H1 (cell line): ENCODE results near the gene TNFSF4. TPM values are rescaled to one million over a fixed set of nuclear protein-coding genes. Genes with fewer than 3 reads are reported as not detected.

Experiments
- CTCF ChIA-PET: fragments of 300-600 bp; sonication (Branson Sonifier 250); formaldehyde crosslinking; loops from one replicate; lab custom pipeline; 2021; ENCODE audit not compliant: partially characterized antibody; lab: Charles Lee
- POLR2A ChIA-PET: fragments of 300-600 bp; sonication (Branson Sonifier 250); formaldehyde crosslinking; loops from one replicate; lab custom pipeline; 2021; ENCODE audit warnings: inconsistent platforms; ENCODE audit not compliant: partially characterized antibody; lab: Charles Lee
- DNase-seq, 2 experiments: peaks; one replicate each; pipeline versions ENCODE4 v3.0.0 to v3.0.0-alpha.2; 2010 to 2022; ENCODE audit warnings: low spot score in 2 of 2, low read depth in 1 of 2, mixed read lengths in 1 of 2
- FAIRE-seq: peaks from 2 replicates; lab custom pipeline; 2011; peaks lifted over from hg19 to GRCh38; lab: Jason Lieb, UNC
- H2AFZ ChIP-seq: 2 replicates; pipeline ENCODE4 v1.8.1; 2012; ENCODE audit warnings: low read length, inconsistent platforms
- H2AK5ac ChIP-seq: 2 replicates; pipeline ENCODE4 v1.6.1; 2013; ENCODE audit warnings: low read depth, low read length
- H2BK120ac ChIP-seq: replicated peaks from 2 replicates; pipeline ENCODE3; 2013; ENCODE audit warnings: low read depth, low read length, inconsistent platforms
- H2BK12ac ChIP-seq: 2 replicates; pipeline ENCODE4 v1.6.1; 2013; ENCODE audit warnings: low read depth, low read length
- H2BK15ac ChIP-seq: 2 replicates; pipeline ENCODE4 v1.6.1; 2013; ENCODE audit warnings: low read length
- H2BK20ac ChIP-seq: 2 replicates; pipeline ENCODE4 v1.6.1; 2013; ENCODE audit warnings: low read length
- H2BK5ac ChIP-seq: 2 replicates; pipeline ENCODE4 v1.6.1; 2013; ENCODE audit warnings: low read depth, low read length
- H3K14ac ChIP-seq: 2 replicates; pipeline ENCODE4 v1.6.1; 2013; ENCODE audit warnings: inconsistent platforms; ENCODE audit not compliant: insufficient read length
- H3K18ac ChIP-seq: 2 replicates; pipeline ENCODE4 v1.6.1; 2013; ENCODE audit warnings: low read length; ENCODE audit errors: extremely low read depth
- H3K23ac ChIP-seq: 2 replicates; pipeline ENCODE4 v1.6.1; 2013; ENCODE audit warnings: inconsistent platforms; ENCODE audit not compliant: insufficient read length
- H3K23me2 ChIP-seq: 2 replicates; pipeline ENCODE4 v1.6.1; 2013; ENCODE audit warnings: low read depth, low read length
- H3K27ac ChIP-seq: 2 replicates; pipeline ENCODE4 v1.6.1; 2011; ENCODE audit warnings: low read depth, low read length, inconsistent platforms
- H3K27me3 ChIP-seq, 4 experiments: replicated peaks in 1 of 4; 1 replicate in 1 of 4; 2 replicates in 3 of 4; pipeline versions ENCODE4 v1.6.1 to v1.8.1; 2011 to 2013; ENCODE audit warnings: low read length in 3 of 4, mild to moderate bottlenecking in 3 of 4, inconsistent platforms in 2 of 4, mixed read lengths in 2 of 4, moderate library complexity in 1 of 4; ENCODE audit not compliant: control insufficient read depth in 3 of 4, insufficient read depth in 3 of 4; ENCODE audit errors: extremely low read depth in 1 of 4
- H3K36me3 ChIP-seq, 4 experiments: 2 replicates each; pipeline versions ENCODE4 v1.6.1 to v1.8.1; 2011 to 2013; ENCODE audit warnings: mild to moderate bottlenecking in 4 of 4, low read length in 3 of 4, moderate library complexity in 2 of 4, control low read depth in 1 of 4, inconsistent platforms in 1 of 4; ENCODE audit not compliant: insufficient read depth in 4 of 4, control insufficient read depth in 2 of 4
- H3K4ac ChIP-seq: replicated peaks from 2 replicates; pipeline ENCODE3; 2013; ENCODE audit warnings: low read length, low read depth, mixed read lengths, inconsistent platforms; ENCODE audit not compliant: insufficient read length
- H3K4me1 ChIP-seq, 4 experiments: replicated peaks in 1 of 4; 1 replicate in 1 of 4; 2 replicates in 3 of 4; pipeline versions ENCODE4 v1.6.1 to v1.8.1; 2011 to 2013; ENCODE audit warnings: low read length in 3 of 4, inconsistent platforms in 2 of 4, mixed read lengths in 1 of 4; ENCODE audit not compliant: insufficient read depth in 4 of 4, control insufficient read depth in 3 of 4
- H3K4me2 ChIP-seq, 2 experiments: 2 replicates each; pipeline versions ENCODE4 v1.6.1 to v1.8.1; 2011 to 2013; ENCODE audit warnings: low read depth in 2 of 2, low read length in 2 of 2, control low read depth in 1 of 2, inconsistent platforms in 1 of 2, mild to moderate bottlenecking in 1 of 2; ENCODE audit not compliant: insufficient read depth in 1 of 2
- H3K4me3 ChIP-seq, 4 experiments: fragments of 200-600, 300-600 bp in 1 of 4; sonication (generic), shearing (Covaris generic), sonication (Bioruptor Twin) in 1 of 4; 2 replicates each; pipeline versions ENCODE4 v1.5.1 to v1.8.1; 2011 to 2016; ENCODE audit warnings: low read length in 4 of 4, low read depth in 3 of 4, control low read depth in 2 of 4, inconsistent platforms in 2 of 4, mild to moderate bottlenecking in 2 of 4, mixed read lengths in 1 of 4, moderate library complexity in 1 of 4; ENCODE audit not compliant: insufficient read depth in 2 of 4; ENCODE audit errors: extremely low read depth in 1 of 4
- H3K56ac ChIP-seq: replicated peaks from 2 replicates; pipeline ENCODE3; 2013; ENCODE audit warnings: low read depth, mild to moderate bottlenecking, mixed read lengths, low read length, inconsistent platforms; ENCODE audit not compliant: insufficient read length
- H3K79me1 ChIP-seq: 2 replicates; pipeline ENCODE4 v1.6.1; 2013; ENCODE audit warnings: low read depth, low read length, control low read depth
- H3K79me2 ChIP-seq, 2 experiments: 2 replicates each; pipeline versions ENCODE4 v1.6.1 to v1.8.1; 2012 to 2013; ENCODE audit warnings: low read length in 2 of 2, mild to moderate bottlenecking in 2 of 2, inconsistent platforms in 1 of 2; ENCODE audit not compliant: insufficient read depth in 2 of 2, control insufficient read depth in 1 of 2
- H3K9ac ChIP-seq, 4 experiments: replicated peaks in 1 of 4; 1 replicate in 1 of 4; 2 replicates in 3 of 4; pipeline versions ENCODE4 v1.6.1 to v1.8.1; 2011 to 2013; ENCODE audit warnings: low read depth in 3 of 4, low read length in 3 of 4, control low read depth in 2 of 4, mild to moderate bottlenecking in 2 of 4, moderate library complexity in 2 of 4, inconsistent platforms in 1 of 4; ENCODE audit errors: extremely low read depth in 1 of 4
- H3K9me3 ChIP-seq, 2 experiments: 2 replicates each; pipeline versions ENCODE4 v1.6.1 to v1.8.1; 2012 to 2013; ENCODE audit warnings: mild to moderate bottlenecking in 2 of 2, moderate library complexity in 2 of 2, control low read depth in 1 of 2, inconsistent platforms in 1 of 2, low read depth in 1 of 2, low read length in 1 of 2, mixed read lengths in 1 of 2; ENCODE audit not compliant: insufficient read depth in 2 of 2
- H4K20me1 ChIP-seq, 2 experiments: replicated peaks in 1 of 2; 2 replicates each; pipeline versions ENCODE3 to v1.8.1; 2011 to 2013; ENCODE audit warnings: inconsistent platforms in 2 of 2, low read length in 2 of 2, mild to moderate bottlenecking in 1 of 2; ENCODE audit not compliant: insufficient read depth in 2 of 2, control insufficient read depth in 1 of 2
- H4K5ac ChIP-seq: 2 replicates; pipeline ENCODE4 v1.6.1; 2013; ENCODE audit warnings: low read length, low read depth, mixed read lengths, inconsistent platforms; ENCODE audit not compliant: insufficient read length
- H4K8ac ChIP-seq: 2 replicates; pipeline ENCODE4 v1.8.0; 2013; ENCODE audit warnings: mild to moderate bottlenecking, moderate library complexity, low read length, inconsistent platforms; ENCODE audit not compliant: insufficient read depth; ENCODE audit errors: extremely low read depth
- H4K91ac ChIP-seq: replicated peaks from 2 replicates; pipeline ENCODE3; 2013; ENCODE audit warnings: low read length, mixed read lengths, inconsistent platforms; ENCODE audit not compliant: insufficient read length
- ATF2 ChIP-seq: IDR thresholded peaks from 2 replicates; pipeline ENCODE4 v1.6.1; 2012; ENCODE audit warnings: low read length, inconsistent platforms
- CREB1 ChIP-seq: IDR thresholded peaks from 2 replicates; pipeline ENCODE4 v1.6.1; 2012; ENCODE audit warnings: inconsistent platforms
- JUN ChIP-seq: IDR thresholded peaks from 2 replicates; pipeline ENCODE4 v1.6.1; 2011; ENCODE audit warnings: low read depth, mild to moderate bottlenecking, improper control_type of control experiment, low read length
- POLR2AphosphoS5 ChIP-seq: IDR thresholded peaks from 2 replicates; pipeline ENCODE4 v1.6.1; 2011; ENCODE audit warnings: low read depth, low read length
- RAD21 ChIP-seq, 2 experiments: IDR thresholded peaks in 1 of 2; conservative IDR thresholded peaks in 1 of 2; 2 replicates each; pipeline ENCODE4 v1.6.1; 2011; ENCODE audit warnings: low read depth in 2 of 2, low read length in 2 of 2, improper control_type of control experiment in 1 of 2, inconsistent platforms in 1 of 2, mild to moderate bottlenecking in 1 of 2, moderate library complexity in 1 of 2
- RNF2 ChIP-seq: fragments of 200-900, 300-1000 bp; sonication (generic); IDR thresholded peaks from 2 replicates; pipeline ENCODE4 v1.7.1; 2016; ENCODE audit warnings: borderline replicate concordance, low read depth, mild to moderate bottlenecking, antibody characterized with exemption, low read length; ENCODE audit not compliant: poor library complexity, severe bottlenecking; ENCODE audit errors: missing control alignments
- RXRA ChIP-seq: IDR thresholded peaks from 2 replicates; pipeline ENCODE4 v1.6.1; 2011; ENCODE audit warnings: low read depth, mild to moderate bottlenecking, low read length, moderate library complexity; ENCODE audit not compliant: insufficient read depth
- SUZ12 ChIP-seq: fragments of 200-600 bp; sonication (generic); IDR thresholded peaks from 2 replicates; pipeline ENCODE4 v1.6.1; 2012; ENCODE audit warnings: mild to moderate bottlenecking, inconsistent platforms, low read length, moderate library complexity, mixed read lengths
- WGBS, 2 experiments: shearing (Covaris generic) in 1 of 2; methylation state at CpG; one replicate each; pipeline versions ENCODE4 v1.1.6 to v1.1.7; 2013 to 2015; ENCODE audit warnings: low lambda C conversion rate in 2 of 2, mixed read lengths in 2 of 2, inconsistent platforms in 1 of 2, low coverage in 1 of 2, missing lambda C conversion rate in 1 of 2; ENCODE audit not compliant: insufficient replicate concordance in 2 of 2, insufficient coverage in 1 of 2, insufficient read length in 1 of 2; ENCODE audit errors: extremely low coverage in 1 of 2, missing lambda C conversion rate in 1 of 2; 5-methylcytosine and 5-hydroxymethylcytosine counted together
- polyA plus RNA-seq, 7 experiments: library from polyadenylated mRNA; depleted of rRNA in 3 of 7; stranded (reverse) in 5 of 7; unstranded in 2 of 7; fragments of >200 nt in 5 of 7; fragments of 200-250 nt in 2 of 7; gene quantifications; 1 replicate in 5 of 7; 2 replicates in 1 of 7; 4 replicates in 1 of 7; pipeline versions ENCODE4 v1.2.1 to v1.2.3, GENCODE V29; 2011 to 2013; ENCODE audit warnings: missing spikeins in 2 of 7, mixed read lengths in 2 of 7
- total RNA-seq: library from RNA; stranded (reverse); fragmentation: NEBNext Ultra II Directional; extraction: Animal tissue kit (Norgen Biotek cat#: 25700); gene quantifications from 2 replicates; pipeline ENCODE4 v1.2.1, GENCODE V29; 2021
- TF ChIP-seq, protein P1 (sequence below), 3 experiments: IDR thresholded peaks; 1 replicate in 2 of 3; 2 replicates in 1 of 3; pipeline versions ENCODE4 v1.5.1 to v1.6.1; 2011; ENCODE audit warnings: low read length in 3 of 3, mild to moderate bottlenecking in 3 of 3, inconsistent platforms in 2 of 3, low read depth in 1 of 3, moderate library complexity in 1 of 3; ENCODE audit not compliant: insufficient read depth in 1 of 3; ENCODE audit errors: control extremely low read depth in 1 of 3

TNFSF4 gene
- total and polyA plus RNA-seq, 2 of the 8 experiments (the other 6 are each of a cell fraction or from before 2014, with no cell fraction given), result 0.54 to 0.63 TPM

DNA sequence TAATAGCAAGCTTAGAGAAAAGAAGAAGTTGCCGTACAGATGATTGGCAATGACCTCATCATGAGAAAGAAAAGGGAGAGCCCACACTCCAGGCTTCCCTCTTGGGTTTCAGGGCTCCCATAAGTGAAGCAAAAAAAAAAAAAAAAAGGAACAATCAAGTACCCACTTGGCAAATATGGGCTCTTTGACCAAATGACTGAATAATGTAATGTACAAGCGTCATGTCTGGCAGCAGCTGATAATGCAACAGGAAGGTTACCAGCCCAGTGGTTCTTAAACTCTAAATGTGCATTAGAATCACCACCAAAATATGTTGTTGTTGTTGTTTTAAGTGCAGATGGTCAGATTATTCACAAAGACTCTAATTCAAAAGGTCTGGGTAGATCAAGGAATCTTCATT, 13.5 kb downstream of the TNFSF4 start:
- Histone ChIP-seq H3K4me2 (no peak overlapping the region), H2BK120ac (no peak overlapping the region), H4K91ac (no peak overlapping the region), H3K9ac (no peak overlapping the region), H3K23ac (no peak overlapping the region), H3K36me3 (no peaks in the 10 kb centered on the region; a peak in 1 of 8 replicates), H3K18ac (no peak overlapping the region), H4K20me1 (no peaks in the 10 kb centered on the region), H3K27ac (no peak overlapping the region), H3K4ac (no peak overlapping the region), H3K27me3 (no peaks in the 10 kb centered on the region), H3K14ac (no peak overlapping the region), H2AFZ (no peak overlapping the region), H4K8ac (no peak overlapping the region), H2BK15ac (no peak overlapping the region), H2AK5ac (no peak overlapping the region), H3K79me2 (no peaks in the 10 kb centered on the region), H3K56ac (no peak overlapping the region), H3K79me1 (no peaks in the 10 kb centered on the region), H2BK12ac (no peak overlapping the region), H4K5ac (no peak overlapping the region), H2BK5ac (no peak overlapping the region), H3K4me3 (no peak overlapping the region), H2BK20ac (no peak overlapping the region), H3K9me3 (no peaks in the 10 kb centered on the region), H3K23me2 (no peaks in the 10 kb centered on the region), H3K4me1 (no peaks in the 10 kb centered on the region)
- FAIRE-seq (no peak), DNase-seq (no peak)
- WGBS, 2 experiments, result 92% methylated on average over 2 of the region's 2 CpGs; no CpG with 5 or more reads in 1 of the 2 experiments
- CTCF ChIA-PET, result interaction anchor here (3.7 kb wide), 1 partner anchor 9 kb away, joined by 11 read pairs; no protein-coding TSS in a partner anchor
- POLR2A ChIA-PET, result no interaction called here
- TF ChIP-seq RNF2 (no peak), JUN (no peak), ATF2 (no peak), POLR2AphosphoS5 (no peak), RAD21 (IDR thresholded peaks at IDR 0.05 in 1 of 2, conservative IDR thresholded peaks at IDR 0.05 in 1 of 2; ENCODE audit: low read depth in 2 of 2, low read length in 2 of 2) (no peak), CREB1 (no peak), RXRA (no peak), SUZ12 (no peak)
- TF ChIP-seq, protein P1, sequence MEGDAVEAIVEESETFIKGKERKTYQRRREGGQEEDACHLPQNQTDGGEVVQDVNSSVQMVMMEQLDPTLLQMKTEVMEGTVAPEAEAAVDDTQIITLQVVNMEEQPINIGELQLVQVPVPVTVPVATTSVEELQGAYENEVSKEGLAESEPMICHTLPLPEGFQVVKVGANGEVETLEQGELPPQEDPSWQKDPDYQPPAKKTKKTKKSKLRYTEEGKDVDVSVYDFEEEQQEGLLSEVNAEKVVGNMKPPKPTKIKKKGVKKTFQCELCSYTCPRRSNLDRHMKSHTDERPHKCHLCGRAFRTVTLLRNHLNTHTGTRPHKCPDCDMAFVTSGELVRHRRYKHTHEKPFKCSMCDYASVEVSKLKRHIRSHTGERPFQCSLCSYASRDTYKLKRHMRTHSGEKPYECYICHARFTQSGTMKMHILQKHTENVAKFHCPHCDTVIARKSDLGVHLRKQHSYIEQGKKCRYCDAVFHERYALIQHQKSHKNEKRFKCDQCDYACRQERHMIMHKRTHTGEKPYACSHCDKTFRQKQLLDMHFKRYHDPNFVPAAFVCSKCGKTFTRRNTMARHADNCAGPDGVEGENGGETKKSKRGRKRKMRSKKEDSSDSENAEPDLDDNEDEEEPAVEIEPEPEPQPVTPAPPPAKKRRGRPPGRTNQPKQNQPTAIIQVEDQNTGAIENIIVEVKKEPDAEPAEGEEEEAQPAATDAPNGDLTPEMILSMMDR (IDR thresholded peaks at IDR 0.05; ENCODE audit: control extremely low read depth in 1 of 3, insufficient read depth in 1 of 3, low read depth in 1 of 3, low read length in 3 of 3), result no peak
